ENCODE data around the gene POLR3G. TPM values are rescaled to one million over a fixed set of nuclear protein-coding genes. Genes with fewer than 3 reads are reported as not detected.

Gene POLR3G, protein sequence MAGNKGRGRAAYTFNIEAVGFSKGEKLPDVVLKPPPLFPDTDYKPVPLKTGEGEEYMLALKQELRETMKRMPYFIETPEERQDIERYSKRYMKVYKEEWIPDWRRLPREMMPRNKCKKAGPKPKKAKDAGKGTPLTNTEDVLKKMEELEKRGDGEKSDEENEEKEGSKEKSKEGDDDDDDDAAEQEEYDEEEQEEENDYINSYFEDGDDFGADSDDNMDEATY
- total RNA-seq (1 to 10 TPM; 1.4 to 4.3 (median 2.5) TPM), polyA plus RNA-seq (1 to 10 TPM in 2 of 3 donors, under 1 TPM in 1; 0.93 to 2.3 (median 1.5) TPM)
- long read RNA-seq, donor 1: 0 reads
- long read RNA-seq, donor 2, partial matches to known transcripts: 0 of 1 reads
- long read RNA-seq, donor 2, other reads (novel, unspliced or antisense): 0 of 1 reads

DNA sequence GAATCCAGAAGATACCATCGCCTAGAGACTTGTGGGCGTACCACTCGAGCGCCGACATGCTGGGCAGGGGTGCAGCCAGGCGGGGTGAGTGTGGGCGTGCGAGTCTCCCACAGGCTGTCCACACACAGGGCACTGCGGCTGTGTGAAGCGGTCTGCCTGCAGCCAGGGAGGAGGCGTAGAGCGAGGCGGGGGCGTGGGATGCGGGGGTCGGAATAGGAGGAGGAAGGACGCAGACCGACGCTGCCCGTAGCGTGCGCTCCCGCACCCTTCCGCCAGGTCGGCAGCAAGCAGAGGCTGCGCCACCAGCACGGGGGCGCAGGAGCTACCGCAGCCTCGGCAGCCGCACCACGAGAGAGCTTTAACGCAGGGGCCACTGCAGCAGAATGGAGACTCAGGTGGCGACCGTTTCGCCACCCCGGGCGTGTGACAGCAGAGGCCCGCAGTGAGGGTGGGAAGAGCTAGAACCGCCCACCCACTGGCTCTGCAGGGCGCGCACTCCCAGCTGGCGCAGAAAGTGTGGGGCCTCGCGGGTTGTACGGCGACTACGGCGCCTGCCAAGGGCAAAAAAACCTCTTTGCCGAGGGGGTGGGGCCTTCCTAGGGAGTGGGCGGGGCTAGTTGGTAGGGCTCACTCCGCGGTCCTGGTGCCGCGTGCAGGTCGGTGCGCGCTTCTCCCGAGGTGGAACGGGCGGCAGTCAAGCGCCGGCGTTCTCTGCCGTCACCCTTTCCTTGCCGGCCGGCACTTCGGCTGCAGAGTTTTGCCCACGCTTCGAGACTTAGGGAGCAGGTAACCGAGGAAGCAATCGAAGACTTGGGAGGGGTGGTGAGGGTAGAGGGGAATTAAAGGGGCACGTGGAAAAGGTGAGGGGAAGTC is at the start of gene POLR3G, which contains the start of gene MBLAC2:
Gene POLR3G, plus strand, starts transcription at position 630 of the 873 bp plus-strand sequence. CDS start 10,704 bp downstream, outside the sequence.
Gene MBLAC2, minus strand, starts transcription at position 537 of the 873 bp plus-strand sequence. Its CDS starts 479 bp downstream, at position 58.
- Histone ChIP-seq H3K4me3 (peak within 1 kb of the TSS; percentile 79 to 98 (median 94)), H3K9me3 (peaks cover 0 to 4% (median 0%) of the 10 kb centered on the region in 8 donors), H3K27me3 (replicated peaks in 1 of 7) (no peaks in the 10 kb centered on the region), H3K36me3 (no peaks in the 10 kb centered on the region), H3K4me1 (peaks cover 7 to 41% (median 25%) of the 10 kb centered on the region in 6 donors), H3K27ac (peak within 1 kb of the TSS; percentile 76 to 88 (median 86))
- DNase-seq: peak; percentile 98
- TF ChIP-seq, protein P1, sequence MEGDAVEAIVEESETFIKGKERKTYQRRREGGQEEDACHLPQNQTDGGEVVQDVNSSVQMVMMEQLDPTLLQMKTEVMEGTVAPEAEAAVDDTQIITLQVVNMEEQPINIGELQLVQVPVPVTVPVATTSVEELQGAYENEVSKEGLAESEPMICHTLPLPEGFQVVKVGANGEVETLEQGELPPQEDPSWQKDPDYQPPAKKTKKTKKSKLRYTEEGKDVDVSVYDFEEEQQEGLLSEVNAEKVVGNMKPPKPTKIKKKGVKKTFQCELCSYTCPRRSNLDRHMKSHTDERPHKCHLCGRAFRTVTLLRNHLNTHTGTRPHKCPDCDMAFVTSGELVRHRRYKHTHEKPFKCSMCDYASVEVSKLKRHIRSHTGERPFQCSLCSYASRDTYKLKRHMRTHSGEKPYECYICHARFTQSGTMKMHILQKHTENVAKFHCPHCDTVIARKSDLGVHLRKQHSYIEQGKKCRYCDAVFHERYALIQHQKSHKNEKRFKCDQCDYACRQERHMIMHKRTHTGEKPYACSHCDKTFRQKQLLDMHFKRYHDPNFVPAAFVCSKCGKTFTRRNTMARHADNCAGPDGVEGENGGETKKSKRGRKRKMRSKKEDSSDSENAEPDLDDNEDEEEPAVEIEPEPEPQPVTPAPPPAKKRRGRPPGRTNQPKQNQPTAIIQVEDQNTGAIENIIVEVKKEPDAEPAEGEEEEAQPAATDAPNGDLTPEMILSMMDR (IDR thresholded peaks at IDR 0.05 in 8 of 11, conservative IDR thresholded peaks at IDR 0.05 in 3 of 11): peak; percentile 32 to 76 (median 56)
- peak in 2 of 3 donors; percentile 62 to 73 for TF ChIP-seq POLR2A (IDR thresholded peaks at IDR 0.05)
- TF ChIP-seq POLR2AphosphoS5 (IDR thresholded peaks at IDR 0.05): peak; percentile 94 to 97 (median 95)
- intact Hi-C loops (cut with DNase I; ENCODE audit: low total_unique reads): no loop called here
- 0 to 1% (median 0%) methylated on average over 40 to 73 of the region's 73 CpGs for WGBS, 5 donors

DNA sequence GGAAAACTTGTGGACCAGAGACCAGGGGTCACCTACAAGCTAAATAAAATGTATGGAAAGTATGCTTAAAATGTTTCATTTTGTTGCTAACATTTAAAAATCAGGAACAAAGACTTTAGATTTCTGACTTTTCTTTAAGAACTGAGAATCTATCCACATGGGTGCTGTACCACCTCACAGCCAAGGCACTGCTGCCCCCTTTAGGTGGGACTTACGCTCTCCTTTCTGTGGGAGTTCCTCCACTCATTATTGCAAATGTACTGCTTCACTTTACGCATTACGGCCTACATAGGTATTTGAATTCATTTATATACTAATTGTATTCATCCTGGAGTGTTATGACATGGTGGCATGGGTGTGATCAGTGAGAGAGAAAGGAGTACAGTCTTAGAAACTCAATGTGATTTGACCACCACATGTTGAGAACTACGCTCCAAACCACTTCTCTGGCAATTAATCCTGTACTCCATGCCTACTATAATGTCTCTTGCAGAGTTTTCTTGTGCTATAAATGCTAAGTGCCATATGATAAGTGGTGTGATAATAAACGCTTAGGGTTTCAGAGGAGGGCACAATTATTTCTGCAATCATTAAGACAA is 40.4 kb upstream of the POLR3G start:
- Histone ChIP-seq H3K9me3 (no peaks in the 10 kb centered on the region), H3K4me1 (peaks cover 0 to 4% (median 0%) of the 10 kb centered on the region in 6 donors), H3K36me3 (no peaks in the 10 kb centered on the region), H3K27ac (no peak overlapping the region), H3K27me3 (replicated peaks in 1 of 7) (peaks cover 0 to 23% (median 0%) of the 10 kb centered on the region in 7 donors), H3K4me3 (no peak overlapping the region)
- DNase-seq: no peak
- intact Hi-C loops (cut with DNase I; ENCODE audit: low total_unique reads): no loop called here
- TF ChIP-seq, protein P1 (IDR thresholded peaks at IDR 0.05 in 8 of 11, conservative IDR thresholded peaks at IDR 0.05 in 3 of 11): peak in 7 of 11 experiments; percentile 19 to 58 (median 39)
- no peak for TF ChIP-seq POLR2AphosphoS5 (IDR thresholded peaks at IDR 0.05)
- no peak for TF ChIP-seq POLR2A (IDR thresholded peaks at IDR 0.05)
- WGBS, 5 donors: 73 to 79% (median 75%) methylated on average over 5 of the region's 5 CpGs

DNA sequence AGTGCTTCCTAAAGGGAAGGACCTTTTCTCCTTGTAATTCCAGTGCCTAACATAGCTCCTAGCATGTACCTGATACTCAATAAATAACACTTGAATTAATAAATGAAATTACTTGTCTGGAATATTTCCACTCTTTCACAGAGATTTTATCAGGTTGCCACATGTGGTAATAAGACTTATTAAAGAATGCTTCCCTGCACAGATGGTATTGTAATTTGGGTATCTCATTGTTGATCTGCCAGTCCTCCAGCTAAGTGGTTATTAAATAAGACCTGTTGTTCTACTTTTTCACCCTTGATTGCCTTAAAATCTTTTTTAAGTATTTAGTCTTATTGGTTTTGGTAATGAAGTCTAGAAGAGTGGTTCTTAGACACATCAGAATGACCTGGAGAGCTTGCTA is 37.0 kb upstream of the POLR3G start:
- Histone ChIP-seq H3K4me3 (no peak overlapping the region), H3K4me1 (peaks cover 0 to 16% (median 2%) of the 10 kb centered on the region in 6 donors), H3K36me3 (no peaks in the 10 kb centered on the region), H3K27me3 (replicated peaks in 1 of 7) (peaks cover 0 to 16% (median 0%) of the 10 kb centered on the region in 7 donors), H3K9me3 (no peaks in the 10 kb centered on the region), H3K27ac (no peak overlapping the region)
- DNase-seq: no peak
- TF ChIP-seq POLR2AphosphoS5 (IDR thresholded peaks at IDR 0.05) (no peak), POLR2A (IDR thresholded peaks at IDR 0.05) (no peak)
- TF ChIP-seq, protein P1 (IDR thresholded peaks at IDR 0.05 in 8 of 11, conservative IDR thresholded peaks at IDR 0.05 in 3 of 11): no peak
- intact Hi-C loops (cut with DNase I; ENCODE audit: low total_unique reads): no loop called here

Data from spleen (tissue), 13 donors.